Mesodermal cell (in vitro differentiated cells): ENCODE measurements around the gene OR9I1.

ENCODE experiments used
- H3K27ac ChIP-seq: 2 replicates; pipeline ENCODE4 v1.7.0; 2013; ENCODE audit warnings: mild to moderate bottlenecking, low read depth, low read length, moderate library complexity; ENCODE audit not compliant: severe bottlenecking
- H3K36me3 ChIP-seq: 2 replicates; pipeline ENCODE4 v1.7.1; 2013; ENCODE audit warnings: mild to moderate bottlenecking, low read length, moderate library complexity; ENCODE audit not compliant: control insufficient read depth, insufficient read depth
- H3K4me1 ChIP-seq: one replicate; pipeline ENCODE4 v1.7.1; 2013; ENCODE audit warnings: mild to moderate bottlenecking, low read length; ENCODE audit not compliant: insufficient read depth, control insufficient read depth, poor library complexity, severe bottlenecking
- H3K4me3 ChIP-seq: 2 replicates; pipeline ENCODE4 v1.7.0; 2013; ENCODE audit warnings: low read length, control low read depth, mild to moderate bottlenecking; ENCODE audit not compliant: insufficient read depth, poor library complexity, severe bottlenecking; ENCODE audit errors: extremely low read depth
- H3K9me3 ChIP-seq: 2 replicates; pipeline ENCODE4 v1.7.1; 2013; ENCODE audit warnings: mild to moderate bottlenecking, low read length, moderate library complexity; ENCODE audit not compliant: control insufficient read depth
- WGBS, 2 experiments: methylation state at CpG; one replicate each; pipeline ENCODE4 v1.1.5; 2013; ENCODE audit warnings: missing lambda C conversion rate in 2 of 2; ENCODE audit not compliant: insufficient coverage in 2 of 2; 5-methylcytosine and 5-hydroxymethylcytosine counted together

Gene OR9I1

DNA sequence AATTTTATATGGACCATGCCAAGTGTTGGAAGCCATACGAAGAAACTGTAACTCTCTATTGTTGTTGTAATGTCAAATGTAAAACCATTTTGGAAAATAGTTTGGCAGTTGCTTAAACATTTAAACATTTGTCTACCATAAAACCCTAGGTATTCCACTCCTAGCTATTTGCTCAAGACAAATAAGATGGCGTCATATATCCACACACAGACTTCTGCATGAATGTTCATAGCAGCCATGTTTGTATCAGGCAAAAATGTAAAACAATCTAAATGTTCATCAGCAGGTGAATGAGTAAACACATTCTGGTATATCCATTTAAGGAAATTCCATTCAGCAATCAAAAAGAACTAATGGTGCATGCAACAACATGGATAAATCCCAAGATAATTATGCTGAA is 27.9 kb downstream of the OR9I1 start:
- no peaks in the 10 kb centered on the region for H3K4me1 ChIP-seq
- no peaks in the 10 kb centered on the region for H3K36me3 ChIP-seq
- no peaks in the 10 kb centered on the region for H3K9me3 ChIP-seq
- no peak overlapping the region for H3K27ac ChIP-seq
- no CpG with 5 or more reads among the region's 2 CpGs for WGBS, 2 experiments
- no peak overlapping the region for H3K4me3 ChIP-seq

DNA sequence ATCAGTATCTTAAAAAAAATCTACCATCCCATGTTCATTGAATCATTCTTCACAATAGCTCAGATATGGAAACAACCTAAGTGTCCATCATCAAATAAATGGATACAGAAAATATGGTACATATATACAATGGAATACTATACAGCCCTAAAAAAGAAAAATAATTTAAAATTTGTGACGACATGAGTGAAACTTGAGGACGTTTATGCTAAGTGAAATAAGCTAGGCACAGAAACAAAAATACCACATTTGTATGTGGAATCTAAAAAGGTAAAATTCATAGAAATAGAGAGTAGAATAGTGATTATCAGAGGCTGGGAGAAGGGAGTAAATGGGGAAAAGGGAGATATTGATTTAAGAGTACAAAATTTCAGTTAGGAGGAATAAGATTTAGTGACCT is 38.8 kb downstream of the OR9I1 start:
- H3K27ac ChIP-seq: no peak overlapping the region
- H3K36me3 ChIP-seq: no peaks in the 10 kb centered on the region
- no CpG with 5 or more reads among the region's 2 CpGs for WGBS, 2 experiments
- H3K4me3 ChIP-seq: no peak overlapping the region
- no peaks in the 10 kb centered on the region for H3K4me1 ChIP-seq
- no peaks in the 10 kb centered on the region for H3K9me3 ChIP-seq

DNA sequence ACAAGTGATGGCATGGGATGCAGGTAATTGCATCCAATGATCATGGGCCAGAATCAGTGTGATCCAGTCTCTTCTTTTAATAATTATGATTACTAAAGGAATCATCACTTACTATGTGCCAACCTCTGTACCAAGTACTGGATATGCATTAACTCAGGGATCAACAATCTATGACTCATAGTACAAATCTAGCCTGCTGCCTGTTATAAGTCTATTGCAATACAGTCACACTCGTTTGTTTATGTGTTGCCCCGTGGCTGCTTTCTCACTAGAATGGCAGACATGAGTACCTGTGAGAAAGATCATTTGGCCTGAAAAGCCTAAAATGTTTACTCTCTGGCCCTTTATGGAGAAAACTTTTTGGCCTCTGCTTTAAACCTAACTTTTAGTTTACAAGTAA is 49.5 kb downstream of the OR9I1 start:
- H3K4me3 ChIP-seq: no peak overlapping the region
- no peak overlapping the region for H3K27ac ChIP-seq
- H3K36me3 ChIP-seq: no peaks in the 10 kb centered on the region
- peaks cover 8% of the 10 kb centered on the region for H3K4me1 ChIP-seq
- no peaks in the 10 kb centered on the region for H3K9me3 ChIP-seq
- 42 to 44% methylated on average over 2 of the region's 2 CpGs for WGBS, 2 experiments

DNA sequence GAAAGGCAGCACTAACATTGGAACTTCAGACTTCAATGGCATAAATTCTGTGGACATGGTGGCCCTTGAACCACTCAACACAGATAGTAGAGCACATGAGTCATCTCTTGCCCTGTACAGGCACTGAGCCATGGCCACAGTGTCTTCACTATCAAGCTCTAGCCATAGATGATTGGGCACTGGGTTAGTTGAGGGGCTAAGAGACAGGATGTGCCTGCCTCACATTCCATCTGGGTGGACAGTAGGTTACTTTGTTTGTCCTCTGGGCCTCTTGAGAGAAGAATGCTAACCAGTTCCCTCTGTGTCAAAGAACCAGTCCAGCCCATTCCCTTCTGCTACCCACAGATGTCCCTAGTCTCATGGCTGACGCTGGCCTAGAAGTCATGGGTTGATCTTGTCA is 54.7 kb downstream of the OR9I1 start:
- peak overlapping the region; percentile 57 for H3K27ac ChIP-seq
- H3K36me3 ChIP-seq: no peaks in the 10 kb centered on the region
- H3K4me1 ChIP-seq: peaks cover 10% of the 10 kb centered on the region
- H3K4me3 ChIP-seq: no peak overlapping the region
- WGBS, 2 experiments: 75 to 100% methylated on average over 1 of the region's 1 CpG
- H3K9me3 ChIP-seq: no peaks in the 10 kb centered on the region

DNA sequence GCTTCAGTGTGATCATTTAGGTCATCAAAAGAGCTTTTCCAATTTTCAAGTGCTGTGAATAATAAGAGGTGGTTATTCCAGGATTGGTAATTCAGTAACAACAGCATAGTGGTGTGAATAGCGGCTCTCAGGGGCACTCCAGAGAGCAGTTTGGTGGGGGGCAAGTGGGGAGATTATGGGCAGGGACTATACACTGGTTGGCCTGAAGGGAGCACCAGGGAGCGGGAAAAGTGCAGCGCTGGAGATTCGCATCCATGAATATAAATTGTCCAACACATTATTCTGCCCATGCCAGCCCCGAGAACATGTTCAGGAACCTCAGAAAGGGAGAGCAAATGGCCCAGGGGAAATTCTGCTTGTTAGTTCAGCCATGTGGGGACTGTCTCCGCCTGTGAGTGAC is 56.7 kb downstream of the OR9I1 start:
- peaks cover 10% of the 10 kb centered on the region for H3K4me1 ChIP-seq
- no peak overlapping the region for H3K4me3 ChIP-seq
- H3K36me3 ChIP-seq: no peaks in the 10 kb centered on the region
- 78% methylated on average over 4 to 5 of the region's 6 CpGs for WGBS, 2 experiments
- no peaks in the 10 kb centered on the region for H3K9me3 ChIP-seq
- H3K27ac ChIP-seq: no peak overlapping the region

DNA sequence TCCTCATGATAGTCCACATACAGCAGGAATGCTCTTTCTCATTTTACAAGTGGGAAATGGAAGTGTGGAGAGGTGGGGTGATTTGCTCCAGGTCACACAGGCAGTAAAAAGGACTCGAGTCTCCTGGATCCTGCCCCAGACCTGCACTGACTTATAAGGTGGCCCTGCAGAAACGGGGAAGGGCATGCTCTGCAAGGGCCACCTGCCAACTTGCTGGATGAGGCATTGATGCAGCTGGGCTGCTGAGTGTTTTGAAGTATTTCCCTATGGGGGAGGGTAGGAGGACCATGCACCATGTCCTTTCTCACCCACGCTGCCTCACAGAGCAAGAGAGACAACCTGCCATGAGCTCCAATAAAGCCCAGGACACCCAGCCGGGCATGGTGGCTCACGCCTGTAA is 57.6 kb downstream of the OR9I1 start:
- 87 to 91% methylated on average over 3 to 5 of the region's 5 CpGs for WGBS, 2 experiments
- Histone ChIP-seq H3K4me3 (no peak overlapping the region), H3K36me3 (no peaks in the 10 kb centered on the region), H3K9me3 (no peaks in the 10 kb centered on the region), H3K27ac (no peak overlapping the region), H3K4me1 (peaks cover 10% of the 10 kb centered on the region)
